IMR-90 (cell line): Measurements from ENCODE around the gene MZF1. TPM values are rescaled to one million over a fixed set of nuclear protein-coding genes. Genes with fewer than 3 reads are reported as not detected.

Experiments
- ATAC-seq: fragments of 200-7000 bp; cut with Tn5 transposase; 2 replicates; pipeline ENCODE4 v1.9.1; 2020; ENCODE audit warnings: low read depth, mild to moderate bottlenecking, moderate library complexity
- BruUV-seq: library from RNA; stranded (reverse); fragments of 400-500 nt; replicated peaks from 2 replicates; lab custom pipeline; 2021; lab: Mats Ljungman, UMichigan
- CTCF ChIA-PET: fragments of 300-600 bp; formaldehyde crosslinking; extraction: SDS; loops from one replicate; lab custom pipeline; 2021; ENCODE audit warnings: antibody characterized with exemption; lab: Yijun Ruan, JAX
- POLR2A ChIA-PET: fragments of 300-600 bp; sonication (Branson Sonifier 250); formaldehyde crosslinking; loops from one replicate; lab custom pipeline; 2022; ENCODE audit warnings: antibody characterized with exemption; ENCODE audit not compliant: unreplicated experiment; lab: Charles Lee
- DNase-seq: peaks from one replicate; pipeline ENCODE4 v3.0.0; 2013
- H2AFZ ChIP-seq: replicated peaks from 2 replicates; pipeline ENCODE3; 2013; ENCODE audit warnings: low read length, mild to moderate bottlenecking; ENCODE audit not compliant: poor library complexity
- H2AK5ac ChIP-seq: 2 replicates; pipeline ENCODE4 v1.6.1; 2013; ENCODE audit warnings: low read depth, low read length, inconsistent platforms
- H2AK9ac ChIP-seq: replicated peaks from 2 replicates; pipeline ENCODE3; 2013; ENCODE audit warnings: mild to moderate bottlenecking, low read depth, low read length, moderate library complexity; ENCODE audit not compliant: poor library complexity
- H2BK120ac ChIP-seq: 2 replicates; pipeline ENCODE4 v1.6.1; 2013; ENCODE audit warnings: low read depth, low read length, inconsistent platforms
- H2BK15ac ChIP-seq: 3 replicates; pipeline ENCODE4 v1.6.1; 2013; ENCODE audit warnings: low read depth, low read length, inconsistent platforms
- H2BK20ac ChIP-seq: 2 replicates; pipeline ENCODE4 v1.6.1; 2013; ENCODE audit warnings: low read depth, mild to moderate bottlenecking, inconsistent platforms, low read length, moderate library complexity
- H2BK5ac ChIP-seq: 2 replicates; pipeline ENCODE4 v1.6.1; 2013; ENCODE audit warnings: mild to moderate bottlenecking, low read depth, low read length, inconsistent platforms; ENCODE audit not compliant: poor library complexity, severe bottlenecking
- H3K14ac ChIP-seq: replicated peaks from 2 replicates; pipeline ENCODE4 v1.6.1; 2013; ENCODE audit warnings: low read depth, low read length, inconsistent platforms
- H3K18ac ChIP-seq: 2 replicates; pipeline ENCODE4 v1.6.1; 2013; ENCODE audit warnings: low read depth, low read length, control low read depth
- H3K23ac ChIP-seq: 2 replicates; pipeline ENCODE4 v1.6.1; 2013; ENCODE audit warnings: low read depth, low read length, inconsistent platforms
- H3K27ac ChIP-seq: 2 replicates; pipeline ENCODE4 v1.5.1; 2013; ENCODE audit warnings: mild to moderate bottlenecking, control low read depth, low read length; ENCODE audit not compliant: insufficient read depth
- H3K27me3 ChIP-seq: 2 replicates; pipeline ENCODE4 v1.6.1; 2013; ENCODE audit warnings: low read length; ENCODE audit not compliant: control insufficient read depth, insufficient read depth
- H3K36me3 ChIP-seq: 2 replicates; pipeline ENCODE4 v1.6.1; 2013; ENCODE audit warnings: low read length, mixed read lengths; ENCODE audit not compliant: control insufficient read depth, insufficient read depth
- H3K4ac ChIP-seq: 2 replicates; pipeline ENCODE4 v1.6.1; 2013; ENCODE audit warnings: low read depth, low read length, inconsistent platforms
- H3K4me1 ChIP-seq: 2 replicates; pipeline ENCODE4 v1.6.1; 2013; ENCODE audit warnings: low read length, mixed read lengths; ENCODE audit not compliant: control insufficient read depth, insufficient read depth
- H3K4me2 ChIP-seq: 2 replicates; pipeline ENCODE4 v1.6.1; 2013; ENCODE audit warnings: low read depth, mild to moderate bottlenecking, control low read depth, low read length, moderate library complexity
- H3K4me3 ChIP-seq: 2 replicates; pipeline ENCODE4 v1.5.1; 2013; ENCODE audit warnings: low read depth, mild to moderate bottlenecking, control low read depth, low read length, moderate library complexity; ENCODE audit not compliant: insufficient read depth
- H3K56ac ChIP-seq: 2 replicates; pipeline ENCODE4 v1.6.1; 2013; ENCODE audit warnings: low read length, inconsistent platforms; ENCODE audit not compliant: insufficient read depth; ENCODE audit errors: extremely low read depth
- H3K79me1 ChIP-seq, 2 experiments: 2 replicates each; pipeline ENCODE4 v1.6.1; 2013; ENCODE audit warnings: low read length in 2 of 2, inconsistent platforms in 1 of 2, low read depth in 1 of 2
- H3K9ac ChIP-seq: 2 replicates; pipeline ENCODE4 v1.6.1; 2013; ENCODE audit warnings: low read depth, low read length, control low read depth
- H3K9me1 ChIP-seq: 2 replicates; pipeline ENCODE4 v1.6.1; 2013; ENCODE audit warnings: low read length, inconsistent platforms; ENCODE audit not compliant: insufficient read depth
- H3K9me3 ChIP-seq: 2 replicates; pipeline ENCODE4 v1.6.1; 2013; ENCODE audit warnings: low read length; ENCODE audit not compliant: control insufficient read depth, insufficient read depth
- H4K20me1 ChIP-seq: 2 replicates; pipeline ENCODE4 v1.6.1; 2013; ENCODE audit warnings: low read length, inconsistent platforms; ENCODE audit not compliant: insufficient read depth
- H4K5ac ChIP-seq: 2 replicates; pipeline ENCODE4 v1.6.1; 2013; ENCODE audit warnings: mild to moderate bottlenecking, low read depth, low read length, control low read depth
- H4K8ac ChIP-seq, 2 experiments: 2 replicates each; pipeline ENCODE4 v1.6.1; 2013; ENCODE audit warnings: low read depth in 2 of 2, low read length in 2 of 2, control low read depth in 1 of 2, inconsistent platforms in 1 of 2
- H4K91ac ChIP-seq: 2 replicates; pipeline ENCODE4 v1.6.1; 2013; ENCODE audit warnings: low read depth, low read length, inconsistent platforms; ENCODE audit not compliant: insufficient read depth
- BHLHE40 ChIP-seq: fragments of 150-350 bp; IDR thresholded peaks from 2 replicates; pipeline ENCODE4 v1.6.1; 2016; ENCODE audit warnings: mild to moderate bottlenecking, low read depth, low read length
- CEBPB ChIP-seq: IDR thresholded peaks from 2 replicates; pipeline ENCODE4 v1.6.1; 2012; ENCODE audit warnings: low read depth, low read length, improper control_type of control experiment
- CHD1 ChIP-seq: IDR thresholded peaks from 2 replicates; pipeline ENCODE4 v1.6.1; 2012; ENCODE audit warnings: low read depth, low read length, improper control_type of control experiment
- ELK1 ChIP-seq: fragments of 150-350 bp; IDR thresholded peaks from 2 replicates; pipeline ENCODE4 v1.6.1; 2016; ENCODE audit warnings: low read depth, mild to moderate bottlenecking, low read length, moderate library complexity, borderline replicate concordance
- FOS ChIP-seq: fragments of 150-350 bp; IDR thresholded peaks from 2 replicates; pipeline ENCODE4 v1.6.1; 2016; ENCODE audit warnings: low read depth, low read length
- MAFK ChIP-seq: IDR thresholded peaks from 2 replicates; pipeline ENCODE4 v1.6.1; 2012; ENCODE audit warnings: low read depth, low read length, improper control_type of control experiment
- MAZ ChIP-seq: IDR thresholded peaks from 2 replicates; pipeline ENCODE4 v1.6.1; 2012; ENCODE audit warnings: low read depth, mild to moderate bottlenecking, low read length, improper control_type of control experiment, moderate library complexity, borderline replicate concordance
- MXI1 ChIP-seq: IDR thresholded peaks from 2 replicates; pipeline ENCODE4 v1.6.1; 2012; ENCODE audit warnings: low read depth, mild to moderate bottlenecking, low read length, moderate library complexity, borderline replicate concordance
- NFE2L2 ChIP-seq: fragments of 150-350 bp; IDR thresholded peaks from 2 replicates; pipeline ENCODE4 v1.6.1; 2016; ENCODE audit warnings: low read depth, mild to moderate bottlenecking, low read length
- POLR2A ChIP-seq: IDR thresholded peaks from 2 replicates; pipeline ENCODE4 v1.6.1; 2012; ENCODE audit warnings: mild to moderate bottlenecking, low read depth, low read length
- RAD21 ChIP-seq: IDR thresholded peaks from 2 replicates; pipeline ENCODE4 v1.6.1; 2012; ENCODE audit warnings: low read length, improper control_type of control experiment
- RCOR1 ChIP-seq: IDR thresholded peaks from 2 replicates; pipeline ENCODE4 v1.6.1; 2012; ENCODE audit warnings: mild to moderate bottlenecking, low read length, improper control_type of control experiment; ENCODE audit not compliant: insufficient replicate concordance
- RFX5 ChIP-seq: IDR thresholded peaks from 2 replicates; pipeline ENCODE4 v1.8.0; 2012; ENCODE audit warnings: low read depth, mild to moderate bottlenecking, low read length, moderate library complexity
- SMC3 ChIP-seq: fragments of 150-350 bp; IDR thresholded peaks from 2 replicates; pipeline ENCODE4 v1.6.1; 2016; ENCODE audit warnings: low read depth, mild to moderate bottlenecking, antibody characterized with exemption, low read length, moderate library complexity
- WGBS, 2 experiments: methylation state at CpG; one replicate each; pipeline versions ENCODE4 v1.1.5 to v1.1.7; 2013; ENCODE audit warnings: missing lambda C conversion rate in 2 of 2; ENCODE audit not compliant: insufficient read length in 1 of 2; ENCODE audit errors: extremely low coverage in 2 of 2; 5-methylcytosine and 5-hydroxymethylcytosine counted together
- dilution Hi-C: fragments of 300-500 bp; cut with HindIII; formaldehyde crosslinking; loops from one replicate; pipeline ENCODE4 v1.14.3; 2018; ENCODE audit warnings: low sequenced_read_pairs; ENCODE audit not compliant: unreplicated experiment
- in situ Hi-C: fragments of 300-500 bp; cut with MboI; formaldehyde crosslinking; loops from 3 replicates; pipeline ENCODE4 v1.14.3; 2019; ENCODE audit warnings: low sequenced_read_pairs, inconsistent platforms, mixed read lengths
- intact Hi-C: fragments of 100-400 bp; cut with micrococcal nuclease; formaldehyde crosslinking; loops from 2 replicates; pipeline ENCODE4 v1.10.0; 2022
- polyA plus RNA-seq, 3 experiments: library from polyadenylated mRNA; depleted of rRNA; stranded (reverse); fragments of >200 nt; gene quantifications; 2 replicates each; pipeline ENCODE4 v1.2.3, GENCODE V29; 2012; ENCODE audit warnings: low replicate concordance in 1 of 3
- total RNA-seq: library from RNA; depleted of rRNA; stranded (reverse); fragments of >200 nt; gene quantifications from 2 replicates; pipeline ENCODE4 v1.2.3, GENCODE V29; 2012
- TF ChIP-seq, protein P1 (sequence below): conservative IDR thresholded peaks from 2 replicates; pipeline ENCODE4 v1.5.1; 2012; ENCODE audit warnings: mild to moderate bottlenecking, low read depth, low read length, improper control_type of control experiment
- TF ChIP-seq, protein P2 (sequence below): fragments of 150-350 bp; IDR thresholded peaks from 2 replicates; pipeline ENCODE4 v1.6.1; 2017; ENCODE audit warnings: mild to moderate bottlenecking, antibody characterized with exemption, low read length, low read depth

The MZF1 gene
- total and polyA plus RNA-seq, 2 of the 4 experiments (the other 2 are of a cell fraction), result 3.4 to 15.0 TPM

DNA sequence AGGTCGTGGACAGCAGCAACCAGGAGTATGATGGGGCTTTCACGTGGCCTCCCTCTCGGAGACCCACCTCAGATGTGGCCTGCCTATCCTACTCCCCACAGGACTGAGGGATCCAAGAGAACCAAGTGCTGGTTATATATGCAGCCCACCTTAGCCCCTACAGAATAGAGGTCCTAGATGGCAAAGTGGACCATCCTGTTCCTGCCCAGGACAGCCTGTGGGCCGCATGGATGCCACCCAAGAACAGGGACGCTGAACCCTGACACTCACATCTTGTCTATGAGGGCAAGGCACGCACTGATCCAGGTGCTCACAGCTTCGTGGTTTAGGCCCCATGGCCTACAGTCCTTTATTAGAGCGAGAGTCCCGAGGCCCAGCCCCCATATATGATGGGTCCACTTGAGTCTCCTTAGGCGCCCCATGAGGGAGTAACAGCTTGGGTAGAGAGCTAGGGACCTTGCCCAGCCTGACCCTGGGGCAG, 59.9 kb downstream of the MZF1 start:
- Histone ChIP-seq H4K5ac (no peak overlapping the region), H3K79me1 (peaks cover 4 to 51% of the 10 kb centered on the region in 2 experiments; a peak in 3 of 4 replicates), H3K9me3 (no peaks in the 10 kb centered on the region), H2AFZ (no peak overlapping the region), H4K20me1 (peaks cover 17% of the 10 kb centered on the region), H3K9me1 (peaks cover 8% of the 10 kb centered on the region), H3K18ac (no peak overlapping the region), H3K4me3 (no peak overlapping the region), H2BK120ac (no peak overlapping the region), H3K14ac (no peak overlapping the region), H3K4me1 (peaks cover 4% of the 10 kb centered on the region), H3K36me3 (peaks cover 20% of the 10 kb centered on the region), H3K27me3 (no peaks in the 10 kb centered on the region), H3K9ac (no peak overlapping the region), H3K56ac (no peak overlapping the region), H4K8ac (no peak overlapping the region; a peak in 1 of 4 replicates), H2AK5ac (no peak overlapping the region), H2AK9ac (no peak overlapping the region), H2BK15ac (no peak overlapping the region; the same call in 2 of the 3 replicates), H3K4ac (no peak overlapping the region), H2BK5ac (no peak overlapping the region), H2BK20ac (no peak overlapping the region), H4K91ac (no peak overlapping the region), H3K23ac (no peak overlapping the region), H3K27ac (no peak overlapping the region), H3K4me2 (no peak overlapping the region)
- ChIA-PET CTCF (no interaction called here), POLR2A (no interaction called here)
- dilution Hi-C loops (no loop called here), intact Hi-C loops (no loop called here), in situ Hi-C loops (no loop called here)
- TF ChIP-seq MAZ (no peak), RFX5 (no peak), SMC3 (no peak), NFE2L2 (no peak), CHD1 (no peak), CEBPB (no peak), MAFK (no peak), BHLHE40 (no peak), MXI1 (no peak), RCOR1 (no peak), ELK1 (no peak), POLR2A (no peak), RAD21 (no peak), FOS (no peak)
- TF ChIP-seq, protein P1, sequence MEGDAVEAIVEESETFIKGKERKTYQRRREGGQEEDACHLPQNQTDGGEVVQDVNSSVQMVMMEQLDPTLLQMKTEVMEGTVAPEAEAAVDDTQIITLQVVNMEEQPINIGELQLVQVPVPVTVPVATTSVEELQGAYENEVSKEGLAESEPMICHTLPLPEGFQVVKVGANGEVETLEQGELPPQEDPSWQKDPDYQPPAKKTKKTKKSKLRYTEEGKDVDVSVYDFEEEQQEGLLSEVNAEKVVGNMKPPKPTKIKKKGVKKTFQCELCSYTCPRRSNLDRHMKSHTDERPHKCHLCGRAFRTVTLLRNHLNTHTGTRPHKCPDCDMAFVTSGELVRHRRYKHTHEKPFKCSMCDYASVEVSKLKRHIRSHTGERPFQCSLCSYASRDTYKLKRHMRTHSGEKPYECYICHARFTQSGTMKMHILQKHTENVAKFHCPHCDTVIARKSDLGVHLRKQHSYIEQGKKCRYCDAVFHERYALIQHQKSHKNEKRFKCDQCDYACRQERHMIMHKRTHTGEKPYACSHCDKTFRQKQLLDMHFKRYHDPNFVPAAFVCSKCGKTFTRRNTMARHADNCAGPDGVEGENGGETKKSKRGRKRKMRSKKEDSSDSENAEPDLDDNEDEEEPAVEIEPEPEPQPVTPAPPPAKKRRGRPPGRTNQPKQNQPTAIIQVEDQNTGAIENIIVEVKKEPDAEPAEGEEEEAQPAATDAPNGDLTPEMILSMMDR, result no peak
- TF ChIP-seq, protein P2, sequence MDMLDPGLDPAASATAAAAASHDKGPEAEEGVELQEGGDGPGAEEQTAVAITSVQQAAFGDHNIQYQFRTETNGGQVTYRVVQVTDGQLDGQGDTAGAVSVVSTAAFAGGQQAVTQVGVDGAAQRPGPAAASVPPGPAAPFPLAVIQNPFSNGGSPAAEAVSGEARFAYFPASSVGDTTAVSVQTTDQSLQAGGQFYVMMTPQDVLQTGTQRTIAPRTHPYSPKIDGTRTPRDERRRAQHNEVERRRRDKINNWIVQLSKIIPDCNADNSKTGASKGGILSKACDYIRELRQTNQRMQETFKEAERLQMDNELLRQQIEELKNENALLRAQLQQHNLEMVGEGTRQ, result no peak
- no peak for ATAC-seq
- WGBS, 2 experiments, result 90% methylated on average over 4 of the region's 10 CpGs; no CpG with 5 or more reads in 1 of the 2 experiments
- BruUV-seq, result no TSS peak
- no peak for DNase-seq
